ENCODE data around the gene TCF23. TPM values are rescaled to one million over a fixed set of nuclear protein-coding genes. Genes with fewer than 3 reads are reported as not detected.

TCF23 gene
- total RNA-seq, 1 donor from 2014 or later: not detected

GRCh38 chr2:27125104-27125503 is 23.7 kb upstream of the TCF23 start:
- Mint-ChIP-seq H3K27me3 (ENCODE audit: low read depth) (peaks cover 4% of the 10 kb centered on the region), H3K4me3 (ENCODE audit: unreplicated experiment) (no peak overlapping the region)

GRCh38 chr2:27126252-27126710 is 22.5 kb upstream of the TCF23 start:
- no peak overlapping the region for H3K4me3 Mint-ChIP-seq (ENCODE audit: unreplicated experiment)
- no peak for TF ChIP-seq CTCF (IDR thresholded peaks at IDR 0.05)
- peaks cover 2% of the 10 kb centered on the region for H3K27me3 Mint-ChIP-seq (ENCODE audit: low read depth)
- H3K36me3 Mint-ChIP-seq (ENCODE audit: low read depth): peaks cover 6% of the 10 kb centered on the region
- H3K4me1 Mint-ChIP-seq (ENCODE audit: low read depth): peaks cover 8% of the 10 kb centered on the region
- no peak overlapping the region for H3K27ac Mint-ChIP-seq (ENCODE audit: unreplicated experiment)
- no peaks in the 10 kb centered on the region for H3K9me3 Mint-ChIP-seq (ENCODE audit: low read depth)
- no peak for DNase-seq (ENCODE audit: low spot score)

More at GRCh38 chr2:27125104-27125503, 23.7 kb upstream of the TCF23 start:
- Mint-ChIP-seq H3K27ac (ENCODE audit: unreplicated experiment) (no peak overlapping the region), H3K4me1 (ENCODE audit: low read depth) (peaks cover 8% of the 10 kb centered on the region), H3K36me3 (ENCODE audit: low read depth) (no peaks in the 10 kb centered on the region), H3K9me3 (ENCODE audit: low read depth) (no peaks in the 10 kb centered on the region)
- no peak for DNase-seq (ENCODE audit: low spot score)
- TF ChIP-seq CTCF (IDR thresholded peaks at IDR 0.05): no peak

DNA sequence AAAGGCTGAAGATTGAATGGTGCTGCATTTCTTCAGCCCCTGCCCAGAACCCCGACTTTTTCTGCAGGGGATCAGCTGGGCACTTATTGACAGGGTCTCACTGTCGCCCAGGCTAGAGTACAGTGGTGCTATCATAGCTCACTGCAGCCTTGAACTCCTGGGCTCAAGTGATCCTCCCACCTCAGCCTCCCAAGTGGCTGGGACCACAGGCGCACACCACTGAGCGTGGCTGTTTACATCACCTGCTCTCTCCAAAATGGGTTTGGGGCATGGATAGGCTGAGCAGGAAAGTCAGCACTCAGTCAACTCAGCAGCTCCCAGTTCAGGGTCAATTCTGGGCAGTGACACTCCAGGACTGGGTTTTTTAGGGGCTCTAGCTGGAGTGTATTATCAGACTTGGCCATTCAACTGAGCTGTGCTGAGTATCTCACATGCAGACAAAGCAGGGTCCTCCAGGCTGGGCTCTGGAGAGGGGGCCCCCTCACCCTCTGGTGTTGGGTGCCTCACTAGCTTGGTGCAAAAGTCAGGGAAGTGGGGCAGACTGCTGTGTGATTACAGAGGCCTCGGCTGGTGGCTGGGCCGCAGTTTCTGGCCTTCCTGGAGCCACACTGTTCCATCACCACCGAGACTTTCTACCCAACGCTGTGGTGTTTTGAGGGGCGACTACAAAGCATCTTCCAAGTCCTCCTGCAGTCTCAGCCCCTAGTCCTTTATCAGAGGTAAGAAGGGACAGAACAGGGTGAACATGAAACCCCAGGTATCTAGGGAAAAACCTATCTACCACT is 20.7 kb upstream of the TCF23 start:
- DNase-seq (ENCODE audit: low spot score): no peak
- Mint-ChIP-seq H3K4me1 (ENCODE audit: low read depth) (peaks cover 13% of the 10 kb centered on the region), H3K27me3 (ENCODE audit: low read depth) (no peaks in the 10 kb centered on the region), H3K27ac (ENCODE audit: unreplicated experiment) (no peak overlapping the region), H3K4me3 (ENCODE audit: unreplicated experiment) (no peak overlapping the region), H3K36me3 (ENCODE audit: low read depth) (peaks cover 9% of the 10 kb centered on the region), H3K9me3 (ENCODE audit: low read depth) (no peaks in the 10 kb centered on the region)
- no peak for TF ChIP-seq CTCF (IDR thresholded peaks at IDR 0.05)

DNA sequence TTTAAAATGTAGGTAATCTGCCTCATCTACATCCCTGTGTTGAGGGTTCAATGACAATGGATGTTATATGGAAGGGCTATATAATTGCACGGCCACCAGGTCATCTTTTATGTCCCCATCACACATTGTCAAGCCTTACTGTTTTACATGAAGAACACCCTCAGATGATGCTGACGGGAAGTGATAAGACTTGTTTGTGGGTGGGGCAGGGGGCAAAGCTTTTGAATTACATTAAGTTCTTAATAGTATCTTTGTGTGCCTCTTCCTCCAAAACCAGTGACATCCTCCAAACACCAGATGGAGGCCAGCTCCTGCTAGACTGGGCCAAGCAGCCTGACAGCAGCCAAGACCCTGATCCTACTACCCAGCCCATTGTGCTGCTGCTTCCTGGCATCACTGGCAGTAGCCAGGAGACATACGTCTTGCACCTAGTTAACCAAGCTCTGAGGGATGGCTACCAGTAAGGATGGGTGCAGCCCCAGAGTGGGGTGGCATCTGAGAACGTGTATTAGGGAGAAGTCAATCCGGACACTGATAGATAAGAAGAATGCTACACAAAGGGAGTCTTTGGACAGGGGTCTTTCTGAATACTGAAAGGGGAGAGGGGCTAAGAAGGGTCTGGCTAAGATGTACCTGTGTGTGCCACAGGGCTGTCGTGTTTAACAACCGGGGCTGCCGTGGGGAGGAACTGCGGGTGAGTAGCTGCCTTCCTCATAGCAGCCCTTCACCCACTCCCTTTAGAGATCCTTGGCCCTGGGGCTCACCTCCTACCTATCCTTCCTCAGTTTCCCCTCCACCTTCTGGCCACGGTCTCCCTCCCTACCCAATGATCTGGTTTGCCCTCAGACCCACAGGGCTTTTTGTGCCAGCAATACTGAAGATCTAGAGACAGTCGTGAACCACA is 19.9 kb upstream of the TCF23 start:
- H3K27ac Mint-ChIP-seq (ENCODE audit: unreplicated experiment): no peak overlapping the region
- DNase-seq (ENCODE audit: low spot score): no peak
- H3K4me1 Mint-ChIP-seq (ENCODE audit: low read depth): peaks cover 16% of the 10 kb centered on the region
- no peak for TF ChIP-seq CTCF (IDR thresholded peaks at IDR 0.05)
- H3K9me3 Mint-ChIP-seq (ENCODE audit: low read depth): no peaks in the 10 kb centered on the region
- peaks cover 9% of the 10 kb centered on the region for H3K36me3 Mint-ChIP-seq (ENCODE audit: low read depth)
- no peaks in the 10 kb centered on the region for H3K27me3 Mint-ChIP-seq (ENCODE audit: low read depth)
- H3K4me3 Mint-ChIP-seq (ENCODE audit: unreplicated experiment): no peak overlapping the region

DNA sequence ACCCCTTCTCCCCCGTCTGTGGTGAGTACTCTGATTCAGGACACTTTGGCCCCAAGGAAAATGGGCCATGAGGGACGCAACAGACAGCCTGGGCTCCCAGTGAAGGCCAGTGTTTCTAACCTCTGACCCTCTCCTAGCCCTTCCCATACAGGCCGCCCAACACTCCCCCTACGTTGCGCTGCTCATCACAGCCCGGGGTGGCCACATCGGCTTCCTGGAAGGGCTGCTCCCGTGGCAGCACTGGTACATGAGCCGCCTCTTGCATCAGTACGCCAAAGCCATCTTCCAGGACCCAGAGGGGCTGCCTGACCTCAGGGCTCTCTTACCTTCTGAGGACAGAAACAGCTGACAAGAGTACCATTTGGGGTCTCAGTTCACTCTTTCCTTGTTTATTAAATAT is 18.4 kb upstream of the TCF23 start:
- Mint-ChIP-seq H3K27me3 (ENCODE audit: low read depth) (no peaks in the 10 kb centered on the region), H3K36me3 (ENCODE audit: low read depth) (peaks cover 9% of the 10 kb centered on the region), H3K27ac (ENCODE audit: unreplicated experiment) (no peak overlapping the region), H3K4me3 (ENCODE audit: unreplicated experiment) (no peak overlapping the region), H3K4me1 (ENCODE audit: low read depth) (peaks cover 14% of the 10 kb centered on the region), H3K9me3 (ENCODE audit: low read depth) (no peaks in the 10 kb centered on the region)
- DNase-seq (ENCODE audit: low spot score): no peak
- no peak for TF ChIP-seq CTCF (IDR thresholded peaks at IDR 0.05)

Data from chondrocyte (in vitro differentiated cells).